ENCODE measurements around the gene UTS2.

UTS2 gene

DNA sequence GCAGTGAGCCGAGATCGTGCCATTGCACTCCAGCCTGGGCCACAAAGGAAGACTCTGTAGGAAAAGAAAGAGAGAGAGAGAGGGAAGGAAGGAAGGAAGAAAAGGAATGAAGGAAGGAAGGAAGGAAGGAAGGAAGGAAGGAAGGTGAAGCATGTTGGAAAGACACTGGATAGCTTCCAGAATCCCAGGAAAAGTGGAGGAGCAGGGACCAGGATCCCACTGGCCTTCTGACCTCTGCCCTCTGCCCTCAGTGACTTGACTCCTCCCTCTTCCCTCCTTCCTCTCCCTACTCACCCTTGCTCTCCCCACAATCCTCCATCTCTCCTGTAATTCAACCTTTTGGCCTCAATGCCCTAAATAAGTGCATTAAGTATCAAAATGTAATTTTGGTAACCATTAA lies 4.1 kb upstream of the UTS2 start:
- TF ChIP-seq YY1 (IDR thresholded peaks at IDR 0.05; ENCODE audit: low read depth) (no peak), TCF12 (IDR thresholded peaks at IDR 0.05; ENCODE audit: low read depth) (no peak)

GRCh38 chr1:7856345-7856744 lies 3.5 kb upstream of the UTS2 start:
- no peak for TF ChIP-seq EGR1 (IDR thresholded peaks at IDR 0.05)
- no peak for TF ChIP-seq NFIC (IDR thresholded peaks at IDR 0.05)
- TF ChIP-seq YY1 (IDR thresholded peaks at IDR 0.05; ENCODE audit: low read depth): no peak
- TF ChIP-seq, protein P1, sequence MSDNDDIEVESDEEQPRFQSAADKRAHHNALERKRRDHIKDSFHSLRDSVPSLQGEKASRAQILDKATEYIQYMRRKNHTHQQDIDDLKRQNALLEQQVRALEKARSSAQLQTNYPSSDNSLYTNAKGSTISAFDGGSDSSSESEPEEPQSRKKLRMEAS (IDR thresholded peaks at IDR 0.05): no peak
- TF ChIP-seq TCF12 (IDR thresholded peaks at IDR 0.05; ENCODE audit: low read depth): no peak
- TF ChIP-seq, protein P2, sequence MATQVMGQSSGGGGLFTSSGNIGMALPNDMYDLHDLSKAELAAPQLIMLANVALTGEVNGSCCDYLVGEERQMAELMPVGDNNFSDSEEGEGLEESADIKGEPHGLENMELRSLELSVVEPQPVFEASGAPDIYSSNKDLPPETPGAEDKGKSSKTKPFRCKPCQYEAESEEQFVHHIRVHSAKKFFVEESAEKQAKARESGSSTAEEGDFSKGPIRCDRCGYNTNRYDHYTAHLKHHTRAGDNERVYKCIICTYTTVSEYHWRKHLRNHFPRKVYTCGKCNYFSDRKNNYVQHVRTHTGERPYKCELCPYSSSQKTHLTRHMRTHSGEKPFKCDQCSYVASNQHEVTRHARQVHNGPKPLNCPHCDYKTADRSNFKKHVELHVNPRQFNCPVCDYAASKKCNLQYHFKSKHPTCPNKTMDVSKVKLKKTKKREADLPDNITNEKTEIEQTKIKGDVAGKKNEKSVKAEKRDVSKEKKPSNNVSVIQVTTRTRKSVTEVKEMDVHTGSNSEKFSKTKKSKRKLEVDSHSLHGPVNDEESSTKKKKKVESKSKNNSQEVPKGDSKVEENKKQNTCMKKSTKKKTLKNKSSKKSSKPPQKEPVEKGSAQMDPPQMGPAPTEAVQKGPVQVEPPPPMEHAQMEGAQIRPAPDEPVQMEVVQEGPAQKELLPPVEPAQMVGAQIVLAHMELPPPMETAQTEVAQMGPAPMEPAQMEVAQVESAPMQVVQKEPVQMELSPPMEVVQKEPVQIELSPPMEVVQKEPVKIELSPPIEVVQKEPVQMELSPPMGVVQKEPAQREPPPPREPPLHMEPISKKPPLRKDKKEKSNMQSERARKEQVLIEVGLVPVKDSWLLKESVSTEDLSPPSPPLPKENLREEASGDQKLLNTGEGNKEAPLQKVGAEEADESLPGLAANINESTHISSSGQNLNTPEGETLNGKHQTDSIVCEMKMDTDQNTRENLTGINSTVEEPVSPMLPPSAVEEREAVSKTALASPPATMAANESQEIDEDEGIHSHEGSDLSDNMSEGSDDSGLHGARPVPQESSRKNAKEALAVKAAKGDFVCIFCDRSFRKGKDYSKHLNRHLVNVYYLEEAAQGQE (IDR thresholded peaks at IDR 0.05; ENCODE audit: low read depth): no peak
- TF ChIP-seq TAF1 (IDR thresholded peaks at IDR 0.05; ENCODE audit: low read depth): no peak
- no peak for TF ChIP-seq EP300 (IDR thresholded peaks at IDR 0.05; ENCODE audit: borderline replicate concordance)
- TF ChIP-seq, protein P3, sequence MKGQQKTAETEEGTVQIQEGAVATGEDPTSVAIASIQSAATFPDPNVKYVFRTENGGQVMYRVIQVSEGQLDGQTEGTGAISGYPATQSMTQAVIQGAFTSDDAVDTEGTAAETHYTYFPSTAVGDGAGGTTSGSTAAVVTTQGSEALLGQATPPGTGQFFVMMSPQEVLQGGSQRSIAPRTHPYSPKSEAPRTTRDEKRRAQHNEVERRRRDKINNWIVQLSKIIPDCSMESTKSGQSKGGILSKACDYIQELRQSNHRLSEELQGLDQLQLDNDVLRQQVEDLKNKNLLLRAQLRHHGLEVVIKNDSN (IDR thresholded peaks at IDR 0.05): no peak
- no peak for TF ChIP-seq ZBTB7A (IDR thresholded peaks at IDR 0.05; ENCODE audit: low read depth)
- TF ChIP-seq FOXM1 (IDR thresholded peaks at IDR 0.05; ENCODE audit: borderline replicate concordance, low read depth): no peak
- TF ChIP-seq CEBPB (IDR thresholded peaks at IDR 0.05): no peak

GRCh38 chr1:7853684-7854026 lies 790 bp upstream of the UTS2 start:
- no peak for TF ChIP-seq EP300 (IDR thresholded peaks at IDR 0.05; ENCODE audit: borderline replicate concordance)
- TF ChIP-seq, protein P3 (IDR thresholded peaks at IDR 0.05): no peak
- TF ChIP-seq, protein P2 (IDR thresholded peaks at IDR 0.05; ENCODE audit: low read depth): no peak
- TF ChIP-seq TAF1 (IDR thresholded peaks at IDR 0.05; ENCODE audit: low read depth): no peak

- TF ChIP-seq RAD21 (IDR thresholded peaks at IDR 0.05; ENCODE audit: low read depth) (no peak), TAF1 (IDR thresholded peaks at IDR 0.05; ENCODE audit: low read depth) (no peak), CEBPB (IDR thresholded peaks at IDR 0.05) (no peak), EGR1 (IDR thresholded peaks at IDR 0.05) (no peak), FOXM1 (IDR thresholded peaks at IDR 0.05; ENCODE audit: borderline replicate concordance, low read depth) (no peak), ZBTB7A (IDR thresholded peaks at IDR 0.05; ENCODE audit: low read depth) (no peak)
- TF ChIP-seq, protein P2 (IDR thresholded peaks at IDR 0.05; ENCODE audit: low read depth): no peak
- TF ChIP-seq, protein P1 (IDR thresholded peaks at IDR 0.05): no peak
Observed at GRCh38 chr1:7850786-7851185, 2.1 kb downstream of the UTS2 start.

DNA sequence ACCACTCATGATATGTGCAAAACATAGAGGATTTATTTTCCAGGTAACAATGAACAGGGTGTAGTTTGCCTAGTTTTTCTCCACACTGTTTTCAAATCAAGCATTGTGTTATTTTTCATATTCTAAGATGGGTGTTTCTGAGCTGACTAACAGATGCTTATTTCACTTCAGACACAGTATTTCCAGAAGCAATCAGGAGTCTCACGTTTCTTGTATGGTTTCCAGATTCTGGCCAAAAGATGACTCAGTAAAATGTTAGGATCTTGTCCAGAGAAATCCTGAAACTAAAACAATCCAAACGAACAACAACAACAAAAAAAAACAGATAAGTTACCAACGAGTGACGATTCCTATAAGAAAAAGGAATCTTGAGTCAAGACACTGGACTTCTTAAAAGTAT lies 5.3 kb downstream of the UTS2 start:
- TF ChIP-seq ZBTB7A (IDR thresholded peaks at IDR 0.05; ENCODE audit: low read depth) (no peak), FOXM1 (IDR thresholded peaks at IDR 0.05; ENCODE audit: borderline replicate concordance, low read depth) (no peak), TAF1 (IDR thresholded peaks at IDR 0.05; ENCODE audit: low read depth) (no peak), TEAD4 (IDR thresholded peaks at IDR 0.05) (no peak), EGR1 (IDR thresholded peaks at IDR 0.05) (no peak), EP300 (IDR thresholded peaks at IDR 0.05; ENCODE audit: borderline replicate concordance) (no peak), NFIC (IDR thresholded peaks at IDR 0.05) (no peak), RAD21 (IDR thresholded peaks at IDR 0.05; ENCODE audit: low read depth) (no peak), TCF12 (IDR thresholded peaks at IDR 0.05; ENCODE audit: low read depth) (no peak), CEBPB (IDR thresholded peaks at IDR 0.05) (no peak), YY1 (IDR thresholded peaks at IDR 0.05; ENCODE audit: low read depth) (no peak), CREB1 (IDR thresholded peaks at IDR 0.05; ENCODE audit: low read depth) (no peak)
- TF ChIP-seq, protein P2 (IDR thresholded peaks at IDR 0.05; ENCODE audit: low read depth): no peak
- TF ChIP-seq, protein P3 (IDR thresholded peaks at IDR 0.05): no peak
- TF ChIP-seq, protein P1 (IDR thresholded peaks at IDR 0.05): no peak
